Uterus (tissue), 4 donors: Measurements from ENCODE around the gene REXO1. TPM values are rescaled to one million over a fixed set of nuclear protein-coding genes. Genes with fewer than 3 reads are reported as not detected.
"Not testable (repeated sequence)": the region's sequence is repeated elsewhere in the genome, so short reads cannot be mapped to it uniquely, and the experiment has no call there.

Experiments used
- DNase-seq, 2 donors: peaks; one replicate each; pipeline ENCODE4 v3.0.0-alpha.2; 2019 to 2020
- H3K27ac ChIP-seq, 2 donors: fragments of 200-600 bp; sonication (generic); 1 replicate in 1 of 2; 2 replicates in 1 of 2; pipeline ENCODE4 v1.5.1; 2016 to 2018
- H3K27me3 ChIP-seq, 2 donors: fragments of 200-600 bp; sonication (generic); one replicate each; pipeline ENCODE4 v1.5.1; 2018 to 2019; ENCODE audit warnings: control low read depth in 1 of 2
- H3K36me3 ChIP-seq, 2 donors: fragments of 200-600 bp; sonication (generic); one replicate each; pipeline ENCODE4 v1.5.1; 2019; ENCODE audit warnings: control low read depth in 1 of 2
- H3K4me1 ChIP-seq, 2 donors: fragments of 200-600 bp; sonication (generic); one replicate each; pipeline ENCODE4 v1.5.1; 2018 to 2019; ENCODE audit warnings: control low read depth in 1 of 2
- H3K4me3 ChIP-seq, 2 donors: fragments of 200-600 bp; sonication (generic); 1 replicate in 1 of 2; 2 replicates in 1 of 2; pipeline ENCODE4 v1.5.1; 2018 to 2019; ENCODE audit warnings: mild to moderate bottlenecking in 1 of 2
- H3K9me3 ChIP-seq, 2 donors: fragments of 200-600 bp; sonication (generic); one replicate each; pipeline ENCODE4 v1.5.1; 2019; ENCODE audit warnings: control low read depth in 1 of 2
- CTCF ChIP-seq, 4 experiments: fragments of 200-600 bp in 2 of 4; fragments of 450-650 bp in 2 of 4; sonication (generic) in 2 of 4; IDR thresholded peaks; one replicate each; pipeline ENCODE4 v1.5.1; 2016 to 2019; ENCODE audit warnings: antibody characterized with exemption in 4 of 4, mild to moderate bottlenecking in 2 of 4, moderate library complexity in 1 of 4
- POLR2A ChIP-seq, 2 donors: fragments of 450-650 bp; IDR thresholded peaks; one replicate each; pipeline ENCODE4 v1.6.1; 2016; ENCODE audit warnings: antibody characterized with exemption in 2 of 2, mild to moderate bottlenecking in 1 of 2, moderate library complexity in 1 of 2
- intact Hi-C: fragments of 100-400 bp; cut with DNase I; formaldehyde crosslinking; loops from one replicate; pipeline ENCODE4 v1.15.1; 2023; ENCODE audit warnings: low total_unique reads
- total RNA-seq, 4 donors: library from RNA; depleted of rRNA in 3 of 4; stranded (reverse); fragments of >200 nt in 3 of 4; gene quantifications; one replicate each; pipeline versions ENCODE4 v1.1.0 to v1.2.4, GENCODE V29; 2014 to 2023
- donor health status: DM: yes; HTN: yes; CAD: no.

Gene REXO1
- 10 to 100 TPM in 2 of 4 donors, 1 to 10 TPM in 2; 1.5 to 67.4 (median 25.1) TPM for total RNA-seq

GRCh38 chr19:1848399-1849131, at the start of gene REXO1:
REXO1 (minus strand) TSS chr19:1848483; CDS start chr19:1848358, 125 bp downstream.
- Histone ChIP-seq H3K27ac (peak within 1 kb of the TSS; percentile 99), H3K4me3 (peak within 1 kb of the TSS; percentile 66 to 88), H3K9me3 (no peaks in the 10 kb centered on the region), H3K27me3 (no peaks in the 10 kb centered on the region), H3K36me3 (no peaks in the 10 kb centered on the region), H3K4me1 (peaks cover 0 to 30% of the 10 kb centered on the region in 2 donors)
- intact Hi-C loops, result no loop called here
- peak; percentile 93 to 96 for DNase-seq
- TF ChIP-seq POLR2A (IDR thresholded peaks at IDR 0.05) (peak in 1 of 2 donors; percentile 56), CTCF (IDR thresholded peaks at IDR 0.05) (peak; percentile 85 to 92 (median 90))

- H3K27ac ChIP-seq, result no peak overlapping the region
- intact Hi-C loops, result no loop called here
Observed at GRCh38 chr19:1896508-1896907, 48.2 kb upstream of the REXO1 start.

GRCh38 chr19:1893791-1894190, 45.5 kb upstream of the REXO1 start:
- intact Hi-C loops, result no loop called here
- no peak for DNase-seq
- Histone ChIP-seq H3K9me3 (no peaks in the 10 kb centered on the region), H3K36me3 (no peaks in the 10 kb centered on the region), H3K27me3 (no peaks in the 10 kb centered on the region), H3K27ac (no peak overlapping the region), H3K4me1 (peaks cover 0 to 6% of the 10 kb centered on the region in 2 donors), H3K4me3 (no peak overlapping the region)
- TF ChIP-seq CTCF (IDR thresholded peaks at IDR 0.05) (no peak), POLR2A (IDR thresholded peaks at IDR 0.05) (no peak)

More at GRCh38 chr19:1896508-1896907, 48.2 kb upstream of the REXO1 start:
- no peak for DNase-seq
- H3K4me1 ChIP-seq, result peaks cover 0 to 6% of the 10 kb centered on the region in 2 donors
- H3K4me3 ChIP-seq, result no peak overlapping the region
- no peaks in the 10 kb centered on the region for H3K9me3 ChIP-seq
- no peaks in the 10 kb centered on the region for H3K27me3 ChIP-seq
- no peaks in the 10 kb centered on the region for H3K36me3 ChIP-seq
- no peak for TF ChIP-seq POLR2A (IDR thresholded peaks at IDR 0.05)
- no peak for TF ChIP-seq CTCF (IDR thresholded peaks at IDR 0.05)

- no peak overlapping the region for H3K4me3 ChIP-seq
- no peak for TF ChIP-seq CTCF (IDR thresholded peaks at IDR 0.05)
- intact Hi-C loops, result no loop called here
- H3K27me3 ChIP-seq, result no peaks in the 10 kb centered on the region
- DNase-seq, result no peak
- no peak overlapping the region for H3K27ac ChIP-seq
- H3K4me1 ChIP-seq, result peaks cover 0 to 4% of the 10 kb centered on the region in 2 donors
- H3K36me3 ChIP-seq, result no peaks in the 10 kb centered on the region
- no peaks in the 10 kb centered on the region for H3K9me3 ChIP-seq
Observed at GRCh38 chr19:1889907-1890306, 41.6 kb upstream of the REXO1 start.

- TF ChIP-seq CTCF (IDR thresholded peaks at IDR 0.05) (no peak), POLR2A (IDR thresholded peaks at IDR 0.05) (no peak)
- Histone ChIP-seq H3K9me3 (no peaks in the 10 kb centered on the region), H3K4me3 (no peak overlapping the region), H3K27ac (no peak overlapping the region), H3K27me3 (no peaks in the 10 kb centered on the region), H3K4me1 (peaks cover 0 to 17% of the 10 kb centered on the region in 2 donors), H3K36me3 (no peaks in the 10 kb centered on the region)
- DNase-seq, result no peak
- intact Hi-C loops, result no loop called here
Observed at GRCh38 chr19:1888385-1888784, 40.1 kb upstream of the REXO1 start.

GRCh38 chr19:1886360-1886759, 38.1 kb upstream of the REXO1 start:
- H3K36me3 ChIP-seq, H3K9me3 ChIP-seq, H3K4me3 ChIP-seq, DNase-seq, H3K27me3 ChIP-seq, intact Hi-C loops: not testable (repeated sequence)
- Histone ChIP-seq H3K4me1 (peaks cover 0 to 22% of the 10 kb centered on the region in 2 donors), H3K27ac (peak overlapping the region; percentile 34 to 87)
